OCI-LY3 (cell line): ENCODE data around the gene DNAH7.

Experiments
- H2AFZ ChIP-seq: fragments of 200-600, 300-600 bp; shearing (Covaris generic); 2 replicates; pipeline ENCODE4 v1.6.0; 2014; ENCODE audit warnings: antibody characterized with exemption, low read depth, low read length
- H3K27ac ChIP-seq: fragments of 200-600, 300-600 bp; sonication (generic); 2 replicates; pipeline ENCODE4 v1.5.1; 2014; ENCODE audit warnings: mild to moderate bottlenecking, low read length, moderate library complexity, mixed read lengths
- H3K27me3 ChIP-seq: fragments of 200-600, 300-600 bp; sonication (generic); 2 replicates; pipeline ENCODE4 v1.6.1; 2014; ENCODE audit warnings: low read depth, low read length, mixed read lengths
- H3K36me3 ChIP-seq: fragments of 200-600, 300-600 bp; sonication (generic); replicated peaks from 2 replicates; pipeline ENCODE3; 2014; ENCODE audit warnings: low read depth, low read length, mixed read lengths
- H3K4me1 ChIP-seq: fragments of 300-600, 200-600 bp; sonication (generic); 2 replicates; pipeline ENCODE4 v1.6.1; 2014; ENCODE audit warnings: low read length, mixed read lengths
- H3K4me2 ChIP-seq: fragments of 200-600, 300-600 bp; sonication (generic); 2 replicates; pipeline ENCODE4 v1.6.1; 2014; ENCODE audit warnings: low read length, mixed read lengths
- H3K4me3 ChIP-seq: fragments of 300-600, 200-600 bp; sonication (generic); 2 replicates; pipeline ENCODE4 v1.5.1; 2014; ENCODE audit warnings: antibody characterized with exemption, mild to moderate bottlenecking, low read length, moderate library complexity
- H3K79me2 ChIP-seq: fragments of 300-600, 200-600 bp; shearing (Covaris generic); 2 replicates; pipeline ENCODE4 v1.6.1; 2014; ENCODE audit warnings: mild to moderate bottlenecking, low read length, mixed read lengths
- H3K9ac ChIP-seq: fragments of 300-600, 200-600 bp; shearing (Covaris generic); 2 replicates; pipeline ENCODE4 v1.6.0; 2014; ENCODE audit warnings: mild to moderate bottlenecking, low read length, moderate library complexity
- H3K9me3 ChIP-seq: fragments of 200-600, 300-600 bp; shearing (Covaris generic); 2 replicates; pipeline ENCODE4 v1.6.1; 2014; ENCODE audit warnings: low read length, mixed read lengths; ENCODE audit not compliant: insufficient read depth
- H4K20me1 ChIP-seq: fragments of 200-600, 300-600 bp; sonication (generic); 2 replicates; pipeline ENCODE4 v1.6.1; 2016; ENCODE audit warnings: low read length, mixed read lengths; ENCODE audit not compliant: insufficient read depth
- CTCF ChIP-seq: fragments of 200-600, 300-600 bp; sonication (generic); IDR thresholded peaks from 2 replicates; pipeline ENCODE4 v1.5.1; 2014; ENCODE audit warnings: antibody characterized with exemption, low read length, low read depth
- EZH2phosphoT487 ChIP-seq: fragments of 200-600 bp; shearing (Covaris generic); IDR thresholded peaks from 2 replicates; pipeline ENCODE4 v1.6.1; 2018; ENCODE audit warnings: antibody characterized with exemption, mixed run types, low read depth

The DNAH7 gene

GRCh38 chr2:195820373-195820772 lies 248.3 kb downstream of the DNAH7 start:
- H3K4me2 ChIP-seq: no peak overlapping the region
- TF ChIP-seq CTCF: no peak
- no peak for TF ChIP-seq EZH2phosphoT487

GRCh38 chr2:195819276-195819675 lies 249.4 kb downstream of the DNAH7 start:
- Histone ChIP-seq H2AFZ (no peak overlapping the region), H3K9me3 (no peaks in the 10 kb centered on the region), H3K27ac (no peak overlapping the region), H3K4me2 (no peak overlapping the region), H3K27me3 (no peaks in the 10 kb centered on the region), H3K4me3 (no peak overlapping the region), H3K4me1 (no peaks in the 10 kb centered on the region), H3K79me2 (no peaks in the 10 kb centered on the region), H3K36me3 (no peaks in the 10 kb centered on the region), H3K9ac (no peak overlapping the region), H4K20me1 (no peaks in the 10 kb centered on the region)
- no peak for TF ChIP-seq EZH2phosphoT487
- TF ChIP-seq CTCF: no peak

More at GRCh38 chr2:195820373-195820772, 248.3 kb downstream of the DNAH7 start:
- Histone ChIP-seq H3K79me2 (no peaks in the 10 kb centered on the region), H3K27ac (no peak overlapping the region), H3K9ac (no peak overlapping the region), H3K4me1 (no peaks in the 10 kb centered on the region), H4K20me1 (no peaks in the 10 kb centered on the region), H3K36me3 (no peaks in the 10 kb centered on the region), H3K4me3 (no peak overlapping the region), H3K27me3 (no peaks in the 10 kb centered on the region), H3K9me3 (no peaks in the 10 kb centered on the region), H2AFZ (no peak overlapping the region)

- H3K79me2 ChIP-seq: no peaks in the 10 kb centered on the region
- no peaks in the 10 kb centered on the region for H4K20me1 ChIP-seq
- H3K36me3 ChIP-seq: no peaks in the 10 kb centered on the region
- TF ChIP-seq EZH2phosphoT487 (no peak), CTCF (no peak)
- H3K27me3 ChIP-seq: no peaks in the 10 kb centered on the region
- no peaks in the 10 kb centered on the region for H3K9me3 ChIP-seq
- no peak overlapping the region for H2AFZ ChIP-seq
- H3K4me2 ChIP-seq: no peak overlapping the region
- H3K4me3 ChIP-seq: no peak overlapping the region
- no peaks in the 10 kb centered on the region for H3K4me1 ChIP-seq
- H3K27ac ChIP-seq: no peak overlapping the region
- H3K9ac ChIP-seq: no peak overlapping the region
Observed at GRCh38 chr2:195818526-195818925, 250.1 kb downstream of the DNAH7 start.

- Histone ChIP-seq H3K27me3 (no peaks in the 10 kb centered on the region), H2AFZ (no peak overlapping the region), H3K4me2 (no peak overlapping the region), H4K20me1 (no peaks in the 10 kb centered on the region), H3K79me2 (no peaks in the 10 kb centered on the region), H3K27ac (no peak overlapping the region), H3K4me3 (no peak overlapping the region), H3K9ac (no peak overlapping the region), H3K9me3 (no peaks in the 10 kb centered on the region), H3K4me1 (no peaks in the 10 kb centered on the region), H3K36me3 (no peaks in the 10 kb centered on the region)
- TF ChIP-seq CTCF: no peak
- TF ChIP-seq EZH2phosphoT487: no peak
Observed at GRCh38 chr2:195818106-195818505, 250.5 kb downstream of the DNAH7 start.
